ENCODE measurements around the gene CYP3A5.

GRCh38 chr7:99713995-99714570 lies 34.3 kb upstream of the CYP3A5 start:
- no peak for TF ChIP-seq CTCF (conservative IDR thresholded peaks at IDR 0.05; ENCODE audit: low read depth, low read length)
- no peak for TF ChIP-seq RFX5 (IDR thresholded peaks at IDR 0.05; ENCODE audit: low read depth, low read length)
- no peak for TF ChIP-seq POLR2A (IDR thresholded peaks at IDR 0.05; ENCODE audit: low read depth, low read length)
- no peak for TF ChIP-seq MXI1 (IDR thresholded peaks at IDR 0.05; ENCODE audit: borderline replicate concordance, low read depth, low read length)
- no peak for TF ChIP-seq MAZ (IDR thresholded peaks at IDR 0.05; ENCODE audit: borderline replicate concordance, low read depth, low read length)
- no peak for TF ChIP-seq SMC3 (IDR thresholded peaks at IDR 0.05; ENCODE audit: low read depth, low read length)
- no peak for TF ChIP-seq RCOR1 (IDR thresholded peaks at IDR 0.05; ENCODE audit: insufficient replicate concordance, low read length)
- no peak for TF ChIP-seq CEBPB (IDR thresholded peaks at IDR 0.05; ENCODE audit: low read depth, low read length)
- no peak for TF ChIP-seq FOS (IDR thresholded peaks at IDR 0.05; ENCODE audit: low read depth, low read length)
- TF ChIP-seq RAD21 (IDR thresholded peaks at IDR 0.05; ENCODE audit: low read length): no peak

Measured in IMR-90 (cell line).